ENCODE measurements around the gene ADCY9.
"Not testable (repeated sequence)": the region's sequence is repeated elsewhere in the genome, so short reads cannot be mapped to it uniquely, and the experiment has no call there.

Gene ADCY9

DNA sequence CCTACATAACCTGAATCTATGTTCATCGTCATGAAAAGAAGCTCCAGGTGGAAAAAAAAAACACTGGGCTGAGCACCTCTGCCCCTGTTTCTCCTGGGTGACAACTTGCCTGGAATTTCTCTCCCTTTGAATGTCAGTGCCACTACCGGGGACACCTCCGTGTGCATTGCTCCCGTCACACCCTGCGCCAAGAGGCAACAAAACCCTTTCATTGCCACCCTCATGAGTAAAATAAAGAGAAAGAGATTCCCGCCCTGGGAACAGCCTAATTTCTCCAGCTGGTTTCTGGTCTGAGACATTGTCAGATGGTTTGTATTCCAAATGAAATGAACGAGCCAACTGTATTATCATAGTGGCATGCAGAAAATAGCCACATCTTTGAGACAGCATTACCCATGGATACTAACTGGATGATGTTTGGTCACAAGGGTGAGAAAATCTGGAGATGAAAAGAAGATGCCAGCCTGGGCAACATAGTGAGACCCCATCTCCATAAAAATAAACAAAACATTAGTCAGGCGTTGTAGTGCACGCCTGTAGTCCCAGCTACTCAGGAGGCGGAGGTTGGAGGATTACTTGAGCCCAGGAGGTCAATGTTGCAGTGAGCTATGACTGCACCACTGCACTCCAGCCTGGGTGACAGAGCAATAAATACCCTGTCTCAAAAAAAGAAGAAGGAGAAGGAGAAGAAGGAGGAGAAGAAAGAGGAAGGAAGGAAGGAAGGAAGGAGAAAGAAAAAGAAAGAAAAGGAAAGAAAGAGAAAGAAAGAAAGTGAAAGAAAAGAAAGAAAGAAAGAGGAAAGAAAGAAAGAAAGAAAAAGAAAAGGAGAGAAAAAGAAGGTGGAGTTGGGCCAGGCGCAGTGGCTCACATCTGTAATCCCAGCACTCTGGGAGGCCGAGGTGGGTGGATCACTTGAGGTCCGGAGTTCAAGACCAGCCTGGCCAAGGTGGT, 42.2 kb upstream of the ADCY9 start:
- Histone ChIP-seq H3K9ac (ENCODE audit: low read length) (no peak overlapping the region), H3K23ac (ENCODE audit: low read length in 2 of 2) (no peak overlapping the region), H3K36me3 (ENCODE audit: control insufficient read depth in 1 of 2, insufficient read depth in 2 of 2, low read depth in 1 of 2, low read length in 2 of 2) (no peaks in the 10 kb centered on the region), H3K79me1 (replicated peaks; ENCODE audit: low read length, poor library complexity, severe bottlenecking) (no peaks in the 10 kb centered on the region), H3K9me3 (ENCODE audit: control insufficient read depth, low read length) (no peaks in the 10 kb centered on the region), H3K4me3 (ENCODE audit: insufficient read depth in 1 of 2, low read depth in 1 of 2, low read length in 2 of 2) (no peak overlapping the region), H2BK120ac (ENCODE audit: low read depth, low read length) (no peak overlapping the region), H2BK15ac (ENCODE audit: low read depth, poor library complexity, severe bottlenecking) (no peak overlapping the region), H3K18ac (ENCODE audit: low read depth in 1 of 2, low read length in 2 of 2) (no peak overlapping the region), H2BK5ac (ENCODE audit: low read depth, low read length, poor library complexity, severe bottlenecking) (no peak overlapping the region), H3K14ac (ENCODE audit: low read length in 2 of 2) (no peak overlapping the region), H2AFZ (ENCODE audit: low read depth, low read length) (no peak overlapping the region), H3K27ac (ENCODE audit: low read length, poor library complexity, severe bottlenecking) (no peak overlapping the region), H2BK12ac (ENCODE audit: low read length in 2 of 2) (no peak overlapping the region), H2AK5ac (ENCODE audit: low read length, severe bottlenecking) (no peak overlapping the region), H3K4ac (ENCODE audit: low read depth in 1 of 2, low read length in 2 of 2) (no peak overlapping the region), H3K27me3 (ENCODE audit: control insufficient read depth in 1 of 2, insufficient read depth in 1 of 2, low read length in 2 of 2) (peaks cover 7 to 20% of the 10 kb centered on the region in 2 experiments), H3K4me1 (ENCODE audit: control insufficient read depth, insufficient read depth, low read depth, low read length) (no peaks in the 10 kb centered on the region), H3K4me2 (ENCODE audit: low read length, poor library complexity, severe bottlenecking) (no peak overlapping the region), H4K91ac (ENCODE audit: low read length) (no peak overlapping the region), H4K8ac (ENCODE audit: low read length) (no peak overlapping the region)
- 87% methylated on average over 11 of the region's 13 CpGs for WGBS
- DNase-seq: no peak

GRCh38 chr16:4157376-4157825, 41.2 kb upstream of the ADCY9 start:
- H3K18ac ChIP-seq (ENCODE audit: low read depth in 1 of 2, low read length in 2 of 2): no peak overlapping the region
- H4K91ac ChIP-seq (ENCODE audit: low read length): no peak overlapping the region
- H3K9ac ChIP-seq (ENCODE audit: low read length): no peak overlapping the region
- H3K14ac ChIP-seq (ENCODE audit: low read length in 2 of 2): no peak overlapping the region
- no peak overlapping the region for H3K27ac ChIP-seq (ENCODE audit: low read length, poor library complexity, severe bottlenecking)
- no peak for DNase-seq
- H2BK15ac ChIP-seq (ENCODE audit: low read depth, poor library complexity, severe bottlenecking): no peak overlapping the region
- H2BK120ac ChIP-seq (ENCODE audit: low read depth, low read length): no peak overlapping the region
- no peaks in the 10 kb centered on the region for H3K79me1 ChIP-seq (replicated peaks; ENCODE audit: low read length, poor library complexity, severe bottlenecking)
- H2AK5ac ChIP-seq (ENCODE audit: low read length, severe bottlenecking): no peak overlapping the region
- WGBS: 93% methylated on average over 4 of the region's 4 CpGs
- no peaks in the 10 kb centered on the region for H3K4me1 ChIP-seq (ENCODE audit: control insufficient read depth, insufficient read depth, low read depth, low read length)
- no peak overlapping the region for H3K23ac ChIP-seq (ENCODE audit: low read length in 2 of 2)
- peaks cover 7 to 20% of the 10 kb centered on the region in 2 experiments for H3K27me3 ChIP-seq (ENCODE audit: control insufficient read depth in 1 of 2, insufficient read depth in 1 of 2, low read length in 2 of 2)
- H3K36me3 ChIP-seq (ENCODE audit: control insufficient read depth in 1 of 2, insufficient read depth in 2 of 2, low read depth in 1 of 2, low read length in 2 of 2): no peaks in the 10 kb centered on the region
- H2BK12ac ChIP-seq (ENCODE audit: low read length in 2 of 2): no peak overlapping the region
- H3K9me3 ChIP-seq (ENCODE audit: control insufficient read depth, low read length): no peaks in the 10 kb centered on the region
- H4K8ac ChIP-seq (ENCODE audit: low read length): no peak overlapping the region
- H3K4ac ChIP-seq (ENCODE audit: low read depth in 1 of 2, low read length in 2 of 2): no peak overlapping the region
- H2AFZ ChIP-seq (ENCODE audit: low read depth, low read length): no peak overlapping the region
- no peak overlapping the region for H3K4me2 ChIP-seq (ENCODE audit: low read length, poor library complexity, severe bottlenecking)
- no peak overlapping the region for H3K4me3 ChIP-seq (ENCODE audit: insufficient read depth in 1 of 2, low read depth in 1 of 2, low read length in 2 of 2)
- H2BK5ac ChIP-seq (ENCODE audit: low read depth, low read length, poor library complexity, severe bottlenecking): no peak overlapping the region

DNA sequence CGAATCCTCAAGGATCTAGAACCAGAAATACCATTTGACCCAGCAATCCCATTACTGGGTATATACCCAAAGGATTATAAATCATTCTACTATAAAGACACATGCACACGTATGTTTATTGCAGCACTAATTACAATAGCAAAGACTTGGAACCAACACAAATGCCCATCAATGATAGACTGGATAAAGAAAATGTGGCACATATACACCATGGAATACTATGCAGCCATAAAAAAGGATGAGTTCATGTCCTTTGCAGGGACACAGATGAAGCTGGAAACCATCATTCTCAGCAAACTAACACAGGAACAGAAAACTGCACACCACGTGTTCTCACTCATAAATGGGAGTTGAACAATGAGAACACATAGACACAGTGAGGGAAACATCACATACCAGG, 40.3 kb upstream of the ADCY9 start:
- not testable (repeated sequence) for H3K4me3 ChIP-seq (ENCODE audit: insufficient read depth in 1 of 2, low read depth in 1 of 2, low read length in 2 of 2); DNase-seq; H4K8ac ChIP-seq (ENCODE audit: low read length); H3K14ac ChIP-seq (ENCODE audit: low read length in 2 of 2); H3K79me1 ChIP-seq (replicated peaks; ENCODE audit: low read length, poor library complexity, severe bottlenecking); H2AK5ac ChIP-seq (ENCODE audit: low read length, severe bottlenecking); H3K4me1 ChIP-seq (ENCODE audit: control insufficient read depth, insufficient read depth, low read depth, low read length); H2BK120ac ChIP-seq (ENCODE audit: low read depth, low read length); H3K4me2 ChIP-seq (ENCODE audit: low read length, poor library complexity, severe bottlenecking); H3K9me3 ChIP-seq (ENCODE audit: control insufficient read depth, low read length); H2AFZ ChIP-seq (ENCODE audit: low read depth, low read length); H3K18ac ChIP-seq (ENCODE audit: low read depth in 1 of 2, low read length in 2 of 2); H3K9ac ChIP-seq (ENCODE audit: low read length); H2BK12ac ChIP-seq (ENCODE audit: low read length in 2 of 2); H3K36me3 ChIP-seq (ENCODE audit: control insufficient read depth in 1 of 2, insufficient read depth in 2 of 2, low read depth in 1 of 2, low read length in 2 of 2); H3K27ac ChIP-seq (ENCODE audit: low read length, poor library complexity, severe bottlenecking); H4K91ac ChIP-seq (ENCODE audit: low read length); H3K4ac ChIP-seq (ENCODE audit: low read depth in 1 of 2, low read length in 2 of 2); H2BK15ac ChIP-seq (ENCODE audit: low read depth, poor library complexity, severe bottlenecking); H3K23ac ChIP-seq (ENCODE audit: low read length in 2 of 2); H2BK5ac ChIP-seq (ENCODE audit: low read depth, low read length, poor library complexity, severe bottlenecking)
- H3K27me3 ChIP-seq (ENCODE audit: control insufficient read depth in 1 of 2, insufficient read depth in 1 of 2, low read length in 2 of 2): peaks cover 7 to 20% of the 10 kb centered on the region in 2 experiments
- 100% methylated on average over 1 of the region's 3 CpGs for WGBS

GRCh38 chr16:4153364-4153763, 37.1 kb upstream of the ADCY9 start:
- Histone ChIP-seq H3K27me3 (ENCODE audit: control insufficient read depth in 1 of 2, insufficient read depth in 1 of 2, low read length in 2 of 2) (peaks cover 5 to 13% of the 10 kb centered on the region in 2 experiments), H2AFZ (ENCODE audit: low read depth, low read length) (peak overlapping the region; percentile 4)
- H3K23ac ChIP-seq (ENCODE audit: low read length in 2 of 2); H3K4me1 ChIP-seq (ENCODE audit: control insufficient read depth, insufficient read depth, low read depth, low read length); H2BK12ac ChIP-seq (ENCODE audit: low read length in 2 of 2); H4K8ac ChIP-seq (ENCODE audit: low read length); H3K9ac ChIP-seq (ENCODE audit: low read length); H3K9me3 ChIP-seq (ENCODE audit: control insufficient read depth, low read length); DNase-seq; H2BK5ac ChIP-seq (ENCODE audit: low read depth, low read length, poor library complexity, severe bottlenecking); H3K36me3 ChIP-seq (ENCODE audit: control insufficient read depth in 1 of 2, insufficient read depth in 2 of 2, low read depth in 1 of 2, low read length in 2 of 2); H3K4ac ChIP-seq (ENCODE audit: low read depth in 1 of 2, low read length in 2 of 2); H2BK120ac ChIP-seq (ENCODE audit: low read depth, low read length); H3K14ac ChIP-seq (ENCODE audit: low read length in 2 of 2); H3K4me3 ChIP-seq (ENCODE audit: insufficient read depth in 1 of 2, low read depth in 1 of 2, low read length in 2 of 2); H2BK15ac ChIP-seq (ENCODE audit: low read depth, poor library complexity, severe bottlenecking); H3K79me1 ChIP-seq (replicated peaks; ENCODE audit: low read length, poor library complexity, severe bottlenecking); H3K18ac ChIP-seq (ENCODE audit: low read depth in 1 of 2, low read length in 2 of 2); H3K4me2 ChIP-seq (ENCODE audit: low read length, poor library complexity, severe bottlenecking); H4K91ac ChIP-seq (ENCODE audit: low read length); H3K27ac ChIP-seq (ENCODE audit: low read length, poor library complexity, severe bottlenecking); H2AK5ac ChIP-seq (ENCODE audit: low read length, severe bottlenecking): not testable (repeated sequence)
- 92% methylated on average over 13 of the region's 13 CpGs for WGBS
